ENCODE data around the gene UBAC2.

UBAC2 gene

DNA sequence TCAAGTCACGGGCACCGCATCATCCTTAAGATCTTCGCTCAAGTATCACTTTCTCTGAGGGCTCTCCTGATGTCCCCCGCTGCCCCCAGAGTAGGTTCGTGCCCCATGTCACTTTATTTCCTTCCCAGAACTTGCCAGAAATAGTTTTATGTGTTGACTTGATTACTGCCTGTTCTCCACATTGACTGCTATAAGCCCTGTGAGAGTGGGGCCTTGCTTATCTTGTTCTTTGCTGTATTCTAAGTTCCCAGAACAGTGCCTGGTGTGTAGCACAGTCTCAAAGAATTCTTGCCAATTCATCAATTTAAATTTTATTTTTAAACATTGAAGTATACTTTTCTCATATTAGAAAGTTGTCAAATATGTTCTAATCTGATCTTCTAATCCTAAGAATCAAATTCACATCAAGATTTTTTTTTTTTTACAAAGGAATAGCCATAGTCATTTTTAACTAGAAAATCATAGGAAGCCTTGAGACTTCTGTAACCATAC lies 138.6 kb downstream of the UBAC2 start:
- H3K4me1 ChIP-seq (ENCODE audit: control insufficient read depth in 2 of 2, insufficient read depth in 2 of 2, low read length in 2 of 2): no peaks in the 10 kb centered on the region
- H3K4me3 ChIP-seq (ENCODE audit: low read length in 2 of 2): no peak overlapping the region
- no peak overlapping the region for H3K9ac ChIP-seq (ENCODE audit: low read depth in 1 of 2, low read length in 2 of 2)
- no peaks in the 10 kb centered on the region for H3K9me3 ChIP-seq (ENCODE audit: control insufficient read depth in 2 of 2, low read length in 2 of 2)
- H3K27ac ChIP-seq (ENCODE audit: low read depth in 2 of 2, low read length in 2 of 2): no peak overlapping the region
- H3K36me3 ChIP-seq (ENCODE audit: control insufficient read depth in 2 of 2, insufficient read depth in 2 of 2, low read length in 2 of 2): peaks cover 26 to 30% of the 10 kb centered on the region in 2 donors
- H3K27me3 ChIP-seq (ENCODE audit: control insufficient read depth in 2 of 2, insufficient read depth in 2 of 2, low read length in 2 of 2): no peaks in the 10 kb centered on the region

GRCh38 chr13:99339736-99340397 lies 139.2 kb downstream of the UBAC2 start:
- Histone ChIP-seq H3K36me3 (ENCODE audit: control insufficient read depth in 2 of 2, insufficient read depth in 2 of 2, low read length in 2 of 2) (peaks cover 30% of the 10 kb centered on the region in 2 donors), H3K27ac (ENCODE audit: low read depth in 2 of 2, low read length in 2 of 2) (no peak overlapping the region), H3K4me3 (ENCODE audit: low read length in 2 of 2) (no peak overlapping the region), H3K27me3 (ENCODE audit: control insufficient read depth in 2 of 2, insufficient read depth in 2 of 2, low read length in 2 of 2) (no peaks in the 10 kb centered on the region), H3K9ac (ENCODE audit: low read depth in 1 of 2, low read length in 2 of 2) (no peak overlapping the region), H3K9me3 (ENCODE audit: control insufficient read depth in 2 of 2, low read length in 2 of 2) (no peaks in the 10 kb centered on the region), H3K4me1 (ENCODE audit: control insufficient read depth in 2 of 2, insufficient read depth in 2 of 2, low read length in 2 of 2) (no peaks in the 10 kb centered on the region)

- no peak overlapping the region for H3K9ac ChIP-seq (ENCODE audit: low read depth in 1 of 2, low read length in 2 of 2)
- H3K4me1 ChIP-seq (ENCODE audit: control insufficient read depth in 2 of 2, insufficient read depth in 2 of 2, low read length in 2 of 2): no peaks in the 10 kb centered on the region
- no peak overlapping the region for H3K27ac ChIP-seq (ENCODE audit: low read depth in 2 of 2, low read length in 2 of 2)
- H3K9me3 ChIP-seq (ENCODE audit: control insufficient read depth in 2 of 2, low read length in 2 of 2): no peaks in the 10 kb centered on the region
- H3K27me3 ChIP-seq (ENCODE audit: control insufficient read depth in 2 of 2, insufficient read depth in 2 of 2, low read length in 2 of 2): no peaks in the 10 kb centered on the region
- H3K4me3 ChIP-seq (ENCODE audit: low read length in 2 of 2): no peak overlapping the region
- H3K36me3 ChIP-seq (ENCODE audit: control insufficient read depth in 2 of 2, insufficient read depth in 2 of 2, low read length in 2 of 2): peaks cover 30 to 34% of the 10 kb centered on the region in 2 donors
Observed at GRCh38 chr13:99340638-99341037, 140.0 kb downstream of the UBAC2 start.

DNA sequence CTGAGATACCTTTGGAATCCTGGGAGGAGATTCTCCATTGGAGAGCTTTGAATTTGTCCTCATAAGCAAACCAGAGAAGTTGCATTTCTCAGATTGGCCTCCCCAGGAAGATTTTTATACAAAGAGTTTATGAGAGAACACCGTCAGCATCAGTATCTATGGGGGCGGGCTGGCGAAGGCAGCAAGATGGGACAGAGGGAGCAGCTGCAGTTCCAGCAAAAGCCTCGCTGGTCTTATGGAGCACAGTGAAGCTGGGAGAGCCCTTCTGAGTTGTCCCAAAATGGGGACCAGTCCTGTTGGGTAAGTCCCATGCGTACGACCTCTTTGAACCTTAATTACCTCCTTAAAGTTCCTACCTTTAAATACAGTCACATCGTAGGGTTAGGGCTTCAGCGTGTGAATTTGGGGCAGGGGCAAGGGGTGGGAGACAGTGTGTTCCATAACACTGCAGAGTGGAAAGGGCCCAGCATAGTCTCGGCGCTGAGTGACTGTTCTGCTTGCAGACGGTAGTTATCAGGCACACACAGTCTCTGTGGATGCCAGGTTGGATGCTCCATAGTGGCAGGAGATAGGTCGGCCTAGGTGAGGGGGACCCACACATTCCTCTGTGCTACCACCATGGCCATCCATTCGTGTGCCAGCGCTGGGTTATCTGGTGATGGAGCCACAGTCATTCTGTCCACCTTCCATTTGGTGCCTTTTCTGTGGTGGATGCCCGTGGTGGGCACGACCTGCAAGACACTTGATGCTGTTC lies 141.5 kb downstream of the UBAC2 start:
- Histone ChIP-seq H3K4me3 (ENCODE audit: low read length in 2 of 2) (no peak overlapping the region), H3K27ac (ENCODE audit: low read depth in 2 of 2, low read length in 2 of 2) (no peak overlapping the region), H3K27me3 (ENCODE audit: control insufficient read depth in 2 of 2, insufficient read depth in 2 of 2, low read length in 2 of 2) (no peaks in the 10 kb centered on the region), H3K4me1 (ENCODE audit: control insufficient read depth in 2 of 2, insufficient read depth in 2 of 2, low read length in 2 of 2) (no peaks in the 10 kb centered on the region), H3K9me3 (ENCODE audit: control insufficient read depth in 2 of 2, low read length in 2 of 2) (no peaks in the 10 kb centered on the region), H3K9ac (ENCODE audit: low read depth in 1 of 2, low read length in 2 of 2) (no peak overlapping the region), H3K36me3 (ENCODE audit: control insufficient read depth in 2 of 2, insufficient read depth in 2 of 2, low read length in 2 of 2) (peaks cover 35 to 40% of the 10 kb centered on the region in 2 donors)

DNA sequence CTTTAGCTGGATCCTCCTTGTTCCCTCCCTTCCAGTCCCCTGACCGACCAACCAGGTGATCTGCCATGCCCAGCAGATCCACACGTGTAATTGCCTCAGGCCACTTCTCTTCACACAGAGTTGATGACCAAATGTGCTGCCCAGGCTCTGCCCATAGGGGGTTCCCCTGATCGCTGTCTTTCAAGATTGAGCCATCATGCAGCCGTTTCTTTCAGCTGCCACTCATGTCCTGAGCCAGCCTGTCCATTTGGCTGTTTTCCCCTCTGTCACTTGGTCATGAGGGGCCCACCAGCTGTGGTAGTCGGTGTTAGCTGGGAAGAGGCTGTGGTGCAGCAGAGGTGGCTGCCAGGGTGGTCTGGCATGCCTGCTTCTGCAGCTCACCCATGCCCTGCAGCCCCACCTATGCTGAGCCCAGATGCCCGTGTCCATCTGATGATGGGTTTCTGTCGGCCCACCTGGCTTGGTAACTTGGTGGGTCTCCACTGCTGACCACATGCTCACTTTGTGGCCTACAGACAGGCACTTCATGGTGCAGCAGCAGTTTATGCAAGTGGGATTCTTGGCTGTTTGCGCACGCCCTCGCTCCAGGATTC lies 142.2 kb downstream of the UBAC2 start:
- H3K4me1 ChIP-seq (ENCODE audit: control insufficient read depth in 2 of 2, insufficient read depth in 2 of 2, low read length in 2 of 2): peaks cover 0 to 3% of the 10 kb centered on the region in 2 donors
- H3K9ac ChIP-seq (ENCODE audit: low read depth in 1 of 2, low read length in 2 of 2): no peak overlapping the region
- H3K4me3 ChIP-seq (ENCODE audit: low read length in 2 of 2): no peak overlapping the region
- no peaks in the 10 kb centered on the region for H3K27me3 ChIP-seq (ENCODE audit: control insufficient read depth in 2 of 2, insufficient read depth in 2 of 2, low read length in 2 of 2)
- H3K9me3 ChIP-seq (ENCODE audit: control insufficient read depth in 2 of 2, low read length in 2 of 2): no peaks in the 10 kb centered on the region
- no peak overlapping the region for H3K27ac ChIP-seq (ENCODE audit: low read depth in 2 of 2, low read length in 2 of 2)
- H3K36me3 ChIP-seq (ENCODE audit: control insufficient read depth in 2 of 2, insufficient read depth in 2 of 2, low read length in 2 of 2): peaks cover 40 to 41% of the 10 kb centered on the region in 2 donors

DNA sequence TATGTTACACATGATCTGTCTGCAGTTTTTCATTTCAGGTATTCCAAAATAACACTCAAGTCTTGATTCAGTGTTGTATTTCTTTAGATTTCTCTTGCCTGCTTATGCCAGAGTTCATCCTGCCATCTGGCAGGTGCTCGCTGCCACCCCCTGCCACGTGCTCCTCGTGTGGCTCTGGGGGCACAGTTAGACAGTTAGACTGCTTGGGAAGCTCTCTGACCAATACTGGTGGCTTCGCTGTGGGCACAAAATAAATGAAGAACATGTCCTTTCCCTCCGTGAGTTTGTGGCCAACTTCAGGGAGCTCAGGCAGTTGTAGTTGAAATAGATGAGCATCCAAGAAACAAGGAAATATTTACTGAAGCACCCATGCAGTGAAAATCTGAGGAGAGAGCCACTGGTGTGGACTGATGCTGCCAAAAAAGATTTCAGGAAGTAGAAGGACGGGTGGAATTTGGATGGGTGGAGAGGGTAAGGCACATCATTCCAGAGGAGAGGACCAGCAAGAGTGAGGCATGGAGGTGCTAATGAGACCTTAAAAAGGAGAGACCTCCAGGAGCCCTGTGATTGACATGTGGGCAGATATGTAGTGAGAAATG lies 144.1 kb downstream of the UBAC2 start:
- no peaks in the 10 kb centered on the region for H3K9me3 ChIP-seq (ENCODE audit: control insufficient read depth in 2 of 2, low read length in 2 of 2)
- no peak overlapping the region for H3K4me3 ChIP-seq (ENCODE audit: low read length in 2 of 2)
- H3K9ac ChIP-seq (ENCODE audit: low read depth in 1 of 2, low read length in 2 of 2): no peak overlapping the region
- H3K27me3 ChIP-seq (ENCODE audit: control insufficient read depth in 2 of 2, insufficient read depth in 2 of 2, low read length in 2 of 2): no peaks in the 10 kb centered on the region
- H3K36me3 ChIP-seq (ENCODE audit: control insufficient read depth in 2 of 2, insufficient read depth in 2 of 2, low read length in 2 of 2): peaks cover 39 to 50% of the 10 kb centered on the region in 2 donors
- H3K4me1 ChIP-seq (ENCODE audit: control insufficient read depth in 2 of 2, insufficient read depth in 2 of 2, low read length in 2 of 2): peaks cover 0 to 3% of the 10 kb centered on the region in 2 donors
- H3K27ac ChIP-seq (ENCODE audit: low read depth in 2 of 2, low read length in 2 of 2): no peak overlapping the region

DNA sequence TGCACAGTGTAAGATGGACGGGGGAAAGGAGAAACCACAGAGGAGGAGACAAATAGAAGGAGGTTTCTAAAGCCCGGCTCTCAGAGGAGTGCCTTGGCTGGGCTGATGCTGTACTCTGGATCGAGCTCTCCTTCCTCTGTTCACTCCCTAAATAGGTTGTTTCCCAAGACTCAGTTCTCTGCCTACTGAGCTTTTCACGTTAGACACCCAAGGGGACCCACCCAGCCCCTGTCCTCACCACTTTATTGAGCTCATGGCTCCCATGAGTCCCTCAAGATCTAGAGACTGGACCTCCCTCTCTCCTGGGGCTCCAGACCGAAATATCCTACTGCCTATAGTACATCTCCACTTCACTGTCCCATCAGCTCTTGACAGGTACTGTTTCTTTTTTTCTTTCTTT lies 144.7 kb downstream of the UBAC2 start:
- Histone ChIP-seq H3K27me3 (ENCODE audit: control insufficient read depth in 2 of 2, insufficient read depth in 2 of 2, low read length in 2 of 2) (no peaks in the 10 kb centered on the region), H3K9me3 (ENCODE audit: control insufficient read depth in 2 of 2, low read length in 2 of 2) (no peaks in the 10 kb centered on the region), H3K4me1 (ENCODE audit: control insufficient read depth in 2 of 2, insufficient read depth in 2 of 2, low read length in 2 of 2) (peaks cover 0 to 3% of the 10 kb centered on the region in 2 donors), H3K4me3 (ENCODE audit: low read length in 2 of 2) (no peak overlapping the region), H3K36me3 (ENCODE audit: control insufficient read depth in 2 of 2, insufficient read depth in 2 of 2, low read length in 2 of 2) (peaks cover 40 to 50% of the 10 kb centered on the region in 2 donors), H3K27ac (ENCODE audit: low read depth in 2 of 2, low read length in 2 of 2) (no peak overlapping the region), H3K9ac (ENCODE audit: low read depth in 1 of 2, low read length in 2 of 2) (no peak overlapping the region)

- Histone ChIP-seq H3K9ac (ENCODE audit: low read depth in 1 of 2, low read length in 2 of 2) (no peak overlapping the region), H3K9me3 (ENCODE audit: control insufficient read depth in 2 of 2, low read length in 2 of 2) (no peaks in the 10 kb centered on the region), H3K27ac (ENCODE audit: low read depth in 2 of 2, low read length in 2 of 2) (no peak overlapping the region), H3K36me3 (ENCODE audit: control insufficient read depth in 2 of 2, insufficient read depth in 2 of 2, low read length in 2 of 2) (peaks cover 40 to 46% of the 10 kb centered on the region in 2 donors), H3K4me1 (ENCODE audit: control insufficient read depth in 2 of 2, insufficient read depth in 2 of 2, low read length in 2 of 2) (peaks cover 0 to 3% of the 10 kb centered on the region in 2 donors), H3K4me3 (ENCODE audit: low read length in 2 of 2) (no peak overlapping the region), H3K27me3 (ENCODE audit: control insufficient read depth in 2 of 2, insufficient read depth in 2 of 2, low read length in 2 of 2) (no peaks in the 10 kb centered on the region)
Observed at GRCh38 chr13:99346335-99347042, 145.8 kb downstream of the UBAC2 start.

DNA sequence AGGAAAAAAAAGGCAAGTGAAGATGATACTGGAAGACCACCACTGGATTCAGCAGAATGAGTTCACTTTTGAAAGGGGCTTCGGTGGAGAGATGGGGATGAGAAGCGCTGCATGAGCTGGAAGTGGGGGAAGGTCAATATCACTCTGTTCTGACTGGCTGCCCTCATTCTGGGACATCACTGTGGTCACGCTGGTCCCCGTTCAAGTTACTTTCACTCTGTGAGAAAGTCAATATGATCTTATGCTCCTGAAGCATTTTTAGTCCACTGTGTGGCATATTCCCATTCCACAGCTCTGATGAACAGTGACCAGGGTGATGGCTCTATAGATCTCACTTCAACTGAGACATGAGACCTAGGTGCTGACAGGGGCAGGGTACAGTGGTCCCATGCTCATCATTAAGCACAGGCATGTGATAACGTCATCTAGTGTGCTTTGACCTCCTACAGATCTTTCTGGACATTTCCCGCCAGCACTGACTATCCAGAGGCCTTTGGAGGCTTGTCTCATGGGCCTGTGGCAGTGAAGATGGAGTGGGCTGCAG lies 146.8 kb downstream of the UBAC2 start:
- peaks cover 37 to 42% of the 10 kb centered on the region in 2 donors for H3K36me3 ChIP-seq (ENCODE audit: control insufficient read depth in 2 of 2, insufficient read depth in 2 of 2, low read length in 2 of 2)
- no peaks in the 10 kb centered on the region for H3K9me3 ChIP-seq (ENCODE audit: control insufficient read depth in 2 of 2, low read length in 2 of 2)
- no peak overlapping the region for H3K27ac ChIP-seq (ENCODE audit: low read depth in 2 of 2, low read length in 2 of 2)
- peaks cover 0 to 3% of the 10 kb centered on the region in 2 donors for H3K4me1 ChIP-seq (ENCODE audit: control insufficient read depth in 2 of 2, insufficient read depth in 2 of 2, low read length in 2 of 2)
- no peak overlapping the region for H3K9ac ChIP-seq (ENCODE audit: low read depth in 1 of 2, low read length in 2 of 2)
- H3K4me3 ChIP-seq (ENCODE audit: low read length in 2 of 2): no peak overlapping the region
- no peaks in the 10 kb centered on the region for H3K27me3 ChIP-seq (ENCODE audit: control insufficient read depth in 2 of 2, insufficient read depth in 2 of 2, low read length in 2 of 2)
